ENCODE data around the gene HOXD9.

Gene HOXD9

GRCh38 chr2:176098366-176099158 lies 24.0 kb upstream of the HOXD9 start:
- TF ChIP-seq RARB (CRISPR knock-in tag; IDR thresholded peaks at IDR 0.05), result no peak
- TF ChIP-seq POU6F1 (CRISPR knock-in tag; IDR thresholded peaks at IDR 0.05; ENCODE audit: borderline replicate concordance, low read depth), result no peak
- TF ChIP-seq, protein P1, sequence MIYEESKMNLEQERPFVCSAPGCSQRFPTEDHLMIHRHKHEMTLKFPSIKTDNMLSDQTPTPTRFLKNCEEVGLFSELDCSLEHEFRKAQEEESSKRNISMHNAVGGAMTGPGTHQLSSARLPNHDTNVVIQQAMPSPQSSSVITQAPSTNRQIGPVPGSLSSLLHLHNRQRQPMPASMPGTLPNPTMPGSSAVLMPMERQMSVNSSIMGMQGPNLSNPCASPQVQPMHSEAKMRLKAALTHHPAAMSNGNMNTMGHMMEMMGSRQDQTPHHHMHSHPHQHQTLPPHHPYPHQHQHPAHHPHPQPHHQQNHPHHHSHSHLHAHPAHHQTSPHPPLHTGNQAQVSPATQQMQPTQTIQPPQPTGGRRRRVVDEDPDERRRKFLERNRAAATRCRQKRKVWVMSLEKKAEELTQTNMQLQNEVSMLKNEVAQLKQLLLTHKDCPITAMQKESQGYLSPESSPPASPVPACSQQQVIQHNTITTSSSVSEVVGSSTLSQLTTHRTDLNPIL (CRISPR knock-in tag; IDR thresholded peaks at IDR 0.05; ENCODE audit: low read depth), result no peak
- no peak for TF ChIP-seq ISL1 (CRISPR knock-in tag; IDR thresholded peaks at IDR 0.05)
- TF ChIP-seq PATZ1 (CRISPR knock-in tag; IDR thresholded peaks at IDR 0.05; ENCODE audit: borderline replicate concordance), result no peak
- no peak for TF ChIP-seq BACH2 (CRISPR knock-in tag; IDR thresholded peaks at IDR 0.05; ENCODE audit: borderline replicate concordance)
- TF ChIP-seq CSRNP3 (CRISPR knock-in tag; IDR thresholded peaks at IDR 0.05), result no peak
- no peak for TF ChIP-seq ZNF565 (CRISPR knock-in tag; conservative IDR thresholded peaks at IDR 0.05; ENCODE audit: low read depth)
- no peak for TF ChIP-seq CSDC2 (CRISPR knock-in tag; IDR thresholded peaks at IDR 0.05)
- no peak for TF ChIP-seq TCF4 (CRISPR knock-in tag; IDR thresholded peaks at IDR 0.05; ENCODE audit: borderline replicate concordance)
- no peak for TF ChIP-seq ARNTL (CRISPR knock-in tag; IDR thresholded peaks at IDR 0.05; ENCODE audit: borderline replicate concordance, low read depth)
- peak; percentile 23 for ATAC-seq

DNA sequence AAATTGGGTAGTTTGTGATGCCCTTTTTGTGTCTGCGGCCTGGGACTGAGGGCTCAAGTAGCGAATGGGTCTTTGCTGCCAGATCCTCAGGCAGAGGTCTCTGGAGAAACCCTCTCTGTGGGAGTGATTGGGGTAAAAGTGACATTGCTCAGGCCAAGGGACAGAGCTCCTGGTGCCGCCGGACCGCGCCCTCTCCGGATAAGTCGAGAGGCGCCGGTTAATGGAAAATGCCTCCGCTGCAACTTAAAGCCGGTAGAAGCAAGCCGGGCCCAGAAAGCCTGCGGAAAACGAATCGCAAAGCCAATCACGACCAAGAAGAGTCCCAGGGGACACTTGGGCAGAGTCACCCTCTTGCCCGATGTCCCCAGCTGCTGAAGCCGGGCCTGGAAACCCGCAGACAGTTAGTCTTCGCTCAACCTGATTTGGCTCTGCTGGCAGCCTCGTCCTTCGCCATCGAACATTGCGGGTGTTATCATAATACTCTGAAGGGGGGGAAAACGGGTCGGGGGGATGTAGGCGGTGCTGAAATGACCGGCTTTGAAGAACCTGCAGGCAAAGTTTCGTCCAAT lies 23.3 kb upstream of the HOXD9 start:
- TF ChIP-seq GLIS3 (CRISPR knock-in tag; IDR thresholded peaks at IDR 0.05), result no peak
- no peak for TF ChIP-seq ISL1 (CRISPR knock-in tag; IDR thresholded peaks at IDR 0.05)
- TF ChIP-seq, protein P1 (CRISPR knock-in tag; IDR thresholded peaks at IDR 0.05; ENCODE audit: low read depth), result no peak
- ATAC-seq, result no peak

GRCh38 chr2:176099728-176100546 lies 22.6 kb upstream of the HOXD9 start, which contains the start of gene HOXD12:
Gene HOXD12, plus strand, starts transcription at chr2:176099795. Its CDS starts 7 bp downstream, at chr2:176099802.
- no peak for ATAC-seq
- TF ChIP-seq SNAI2 (CRISPR knock-in tag; IDR thresholded peaks at IDR 0.05), result no peak
- TF ChIP-seq TOX (CRISPR knock-in tag; IDR thresholded peaks at IDR 0.05; ENCODE audit: borderline replicate concordance), result no peak
- TF ChIP-seq PATZ1 (CRISPR knock-in tag; IDR thresholded peaks at IDR 0.05; ENCODE audit: borderline replicate concordance), result no peak
- TF ChIP-seq RARB (CRISPR knock-in tag; IDR thresholded peaks at IDR 0.05), result no peak
- TF ChIP-seq POU6F1 (CRISPR knock-in tag; IDR thresholded peaks at IDR 0.05; ENCODE audit: borderline replicate concordance, low read depth), result no peak
- TF ChIP-seq ESRRG (CRISPR knock-in tag; IDR thresholded peaks at IDR 0.05), result no peak
- no peak for TF ChIP-seq ZNF70 (CRISPR knock-in tag; IDR thresholded peaks at IDR 0.05)
- TF ChIP-seq, protein P1 (CRISPR knock-in tag; IDR thresholded peaks at IDR 0.05; ENCODE audit: low read depth), result no peak
- TF ChIP-seq ISL1 (CRISPR knock-in tag; IDR thresholded peaks at IDR 0.05), result no peak
- TF ChIP-seq ZNF565 (CRISPR knock-in tag; conservative IDR thresholded peaks at IDR 0.05; ENCODE audit: low read depth), result no peak
- TF ChIP-seq TSHZ2 (CRISPR knock-in tag; IDR thresholded peaks at IDR 0.05), result no peak
